Neural cell (in vitro differentiated cells): ENCODE measurements around the gene OR56A3.

Source experiments
- EP300 ChIP-seq: fragments of 450-650 bp; conservative IDR thresholded peaks from 2 replicates; pipeline ENCODE4 v1.6.1; 2014; ENCODE audit warnings: antibody characterized with exemption, mild to moderate bottlenecking, moderate library complexity; ENCODE audit not compliant: poor library complexity, severe bottlenecking
- EZH2 ChIP-seq: fragments of 200-600, 300-800 bp; shearing (Covaris generic), sonication (generic); IDR thresholded peaks from 2 replicates; pipeline ENCODE4 v1.6.1; 2014; ENCODE audit warnings: antibody characterized with exemption, low read length, borderline replicate concordance, mild to moderate bottlenecking; ENCODE audit not compliant: insufficient read depth, poor library complexity, severe bottlenecking
- POLR2AphosphoS5 ChIP-seq: IDR thresholded peaks from 2 replicates; pipeline ENCODE4 v1.6.1; 2012
- TF ChIP-seq, protein P1 (sequence below): fragments of 450-650 bp; IDR thresholded peaks from 2 replicates; pipeline ENCODE4 v1.5.1; 2014; ENCODE audit warnings: antibody characterized with exemption, mild to moderate bottlenecking, moderate library complexity; ENCODE audit not compliant: poor library complexity, severe bottlenecking
- TF ChIP-seq, protein P2 (sequence below): IDR thresholded peaks from 2 replicates; pipeline ENCODE4 v1.6.1; 2012; ENCODE audit warnings: borderline replicate concordance

GRCh38 chr11:5968394-5968793, 26.3 kb downstream of the OR56A3 start, which contains the start of gene OR56A5:
- TF ChIP-seq, protein P1, sequence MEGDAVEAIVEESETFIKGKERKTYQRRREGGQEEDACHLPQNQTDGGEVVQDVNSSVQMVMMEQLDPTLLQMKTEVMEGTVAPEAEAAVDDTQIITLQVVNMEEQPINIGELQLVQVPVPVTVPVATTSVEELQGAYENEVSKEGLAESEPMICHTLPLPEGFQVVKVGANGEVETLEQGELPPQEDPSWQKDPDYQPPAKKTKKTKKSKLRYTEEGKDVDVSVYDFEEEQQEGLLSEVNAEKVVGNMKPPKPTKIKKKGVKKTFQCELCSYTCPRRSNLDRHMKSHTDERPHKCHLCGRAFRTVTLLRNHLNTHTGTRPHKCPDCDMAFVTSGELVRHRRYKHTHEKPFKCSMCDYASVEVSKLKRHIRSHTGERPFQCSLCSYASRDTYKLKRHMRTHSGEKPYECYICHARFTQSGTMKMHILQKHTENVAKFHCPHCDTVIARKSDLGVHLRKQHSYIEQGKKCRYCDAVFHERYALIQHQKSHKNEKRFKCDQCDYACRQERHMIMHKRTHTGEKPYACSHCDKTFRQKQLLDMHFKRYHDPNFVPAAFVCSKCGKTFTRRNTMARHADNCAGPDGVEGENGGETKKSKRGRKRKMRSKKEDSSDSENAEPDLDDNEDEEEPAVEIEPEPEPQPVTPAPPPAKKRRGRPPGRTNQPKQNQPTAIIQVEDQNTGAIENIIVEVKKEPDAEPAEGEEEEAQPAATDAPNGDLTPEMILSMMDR, result no peak
- TF ChIP-seq POLR2AphosphoS5 (no peak), EP300 (no peak), EZH2 (no peak)
- TF ChIP-seq, protein P2, sequence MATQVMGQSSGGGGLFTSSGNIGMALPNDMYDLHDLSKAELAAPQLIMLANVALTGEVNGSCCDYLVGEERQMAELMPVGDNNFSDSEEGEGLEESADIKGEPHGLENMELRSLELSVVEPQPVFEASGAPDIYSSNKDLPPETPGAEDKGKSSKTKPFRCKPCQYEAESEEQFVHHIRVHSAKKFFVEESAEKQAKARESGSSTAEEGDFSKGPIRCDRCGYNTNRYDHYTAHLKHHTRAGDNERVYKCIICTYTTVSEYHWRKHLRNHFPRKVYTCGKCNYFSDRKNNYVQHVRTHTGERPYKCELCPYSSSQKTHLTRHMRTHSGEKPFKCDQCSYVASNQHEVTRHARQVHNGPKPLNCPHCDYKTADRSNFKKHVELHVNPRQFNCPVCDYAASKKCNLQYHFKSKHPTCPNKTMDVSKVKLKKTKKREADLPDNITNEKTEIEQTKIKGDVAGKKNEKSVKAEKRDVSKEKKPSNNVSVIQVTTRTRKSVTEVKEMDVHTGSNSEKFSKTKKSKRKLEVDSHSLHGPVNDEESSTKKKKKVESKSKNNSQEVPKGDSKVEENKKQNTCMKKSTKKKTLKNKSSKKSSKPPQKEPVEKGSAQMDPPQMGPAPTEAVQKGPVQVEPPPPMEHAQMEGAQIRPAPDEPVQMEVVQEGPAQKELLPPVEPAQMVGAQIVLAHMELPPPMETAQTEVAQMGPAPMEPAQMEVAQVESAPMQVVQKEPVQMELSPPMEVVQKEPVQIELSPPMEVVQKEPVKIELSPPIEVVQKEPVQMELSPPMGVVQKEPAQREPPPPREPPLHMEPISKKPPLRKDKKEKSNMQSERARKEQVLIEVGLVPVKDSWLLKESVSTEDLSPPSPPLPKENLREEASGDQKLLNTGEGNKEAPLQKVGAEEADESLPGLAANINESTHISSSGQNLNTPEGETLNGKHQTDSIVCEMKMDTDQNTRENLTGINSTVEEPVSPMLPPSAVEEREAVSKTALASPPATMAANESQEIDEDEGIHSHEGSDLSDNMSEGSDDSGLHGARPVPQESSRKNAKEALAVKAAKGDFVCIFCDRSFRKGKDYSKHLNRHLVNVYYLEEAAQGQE, result no peak
